Measurements from ENCODE around the gene RSRC1. TPM values are rescaled to one million over a fixed set of nuclear protein-coding genes. Genes with fewer than 3 reads are reported as not detected.
A peak's percentile ranks its signal among the peaks of the same experiment; 100 is the strongest.
"Not testable (repeated sequence)": the region's sequence is repeated elsewhere in the genome, so short reads cannot be mapped to it uniquely, and the experiment has no call there.

RSRC1 gene, protein sequence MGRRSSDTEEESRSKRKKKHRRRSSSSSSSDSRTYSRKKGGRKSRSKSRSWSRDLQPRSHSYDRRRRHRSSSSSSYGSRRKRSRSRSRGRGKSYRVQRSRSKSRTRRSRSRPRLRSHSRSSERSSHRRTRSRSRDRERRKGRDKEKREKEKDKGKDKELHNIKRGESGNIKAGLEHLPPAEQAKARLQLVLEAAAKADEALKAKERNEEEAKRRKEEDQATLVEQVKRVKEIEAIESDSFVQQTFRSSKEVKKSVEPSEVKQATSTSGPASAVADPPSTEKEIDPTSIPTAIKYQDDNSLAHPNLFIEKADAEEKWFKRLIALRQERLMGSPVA
- total RNA-seq: 47.6 TPM

DNA sequence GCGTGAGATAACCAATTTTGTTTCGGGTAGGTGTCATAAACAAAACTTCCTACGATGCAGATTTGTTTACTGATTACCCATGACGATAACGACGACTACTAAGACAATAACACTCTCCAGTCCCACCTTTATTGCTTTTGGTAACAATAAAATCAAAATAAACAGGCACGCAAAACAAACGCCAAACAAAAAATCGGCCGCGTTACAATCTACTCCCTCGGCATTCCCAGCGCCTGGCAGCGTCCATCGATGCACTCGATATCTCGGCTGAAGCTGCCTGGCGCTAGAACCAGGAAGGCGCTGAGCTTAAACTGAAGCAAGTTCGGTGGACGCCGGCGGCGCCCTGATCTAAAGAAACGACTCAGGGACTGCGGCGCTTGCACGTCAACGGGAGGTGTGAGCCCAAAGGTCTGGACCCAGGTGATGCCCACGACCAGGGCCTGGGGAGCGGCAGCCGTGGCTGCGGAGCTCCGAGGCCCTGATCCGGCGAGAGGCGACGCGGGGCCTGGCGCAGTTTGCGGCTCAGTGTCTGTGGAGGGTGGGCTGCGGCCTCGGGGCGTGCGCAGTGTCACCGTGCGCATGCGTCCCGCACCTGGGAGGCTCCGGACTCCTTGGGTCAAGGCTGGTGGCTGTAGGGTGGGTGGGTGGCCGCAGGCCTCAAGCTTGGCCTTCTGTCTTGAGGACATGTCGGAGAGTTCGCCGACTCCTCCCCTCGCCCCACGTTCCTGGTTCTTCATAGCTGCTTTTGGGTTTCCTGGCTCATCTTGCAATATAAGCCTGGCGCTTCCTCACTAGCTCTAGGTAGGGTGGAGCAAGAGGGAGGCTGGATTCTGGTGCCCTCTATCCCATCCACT lies at the start of gene RSRC1:
TSS of gene RSRC1 (plus strand) at position 286 of the 854 bp plus-strand sequence. CDS start 12,016 bp downstream, outside the sequence.
- DNase-seq: peak; percentile 67

DNA sequence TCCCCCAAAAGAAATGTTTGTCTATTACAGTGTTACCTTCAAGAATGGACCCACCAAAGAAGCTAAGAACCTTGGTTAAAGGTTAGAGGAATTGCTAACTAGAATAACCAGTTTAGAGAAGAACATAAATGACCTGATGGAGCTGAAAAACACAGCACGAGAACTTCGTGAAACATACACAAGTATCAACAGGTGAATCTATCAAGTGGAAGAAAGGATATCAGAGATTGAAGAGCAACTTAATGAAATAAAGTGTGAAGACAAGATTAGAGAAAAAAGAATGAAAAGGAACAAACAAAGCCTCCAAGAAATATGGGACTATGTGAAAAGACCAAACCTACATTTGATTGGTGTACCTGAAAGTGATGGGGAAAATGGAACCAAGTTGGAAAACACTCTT lies 44.3 kb upstream of the RSRC1 start:
- DNase-seq: not testable (repeated sequence)

DNA sequence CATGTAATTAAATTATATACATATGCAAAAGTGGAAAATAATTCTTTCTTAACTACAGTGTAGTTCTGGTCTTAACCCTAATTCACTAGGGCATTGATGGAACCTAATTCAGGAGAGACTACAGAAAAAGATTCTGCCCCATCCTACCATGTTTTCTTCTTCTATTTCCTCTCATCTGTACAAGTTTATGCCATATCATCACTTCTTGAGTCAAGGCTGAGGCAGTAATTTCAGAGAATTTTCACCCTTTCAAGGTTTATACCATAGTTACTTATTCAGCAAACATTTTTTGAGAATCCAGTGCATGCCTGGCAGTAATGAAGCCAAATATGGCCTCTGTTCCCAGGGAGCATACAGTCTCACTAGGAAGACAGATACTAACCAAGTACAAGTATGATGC lies 37.1 kb upstream of the RSRC1 start:
- DNase-seq: no peak

DNA sequence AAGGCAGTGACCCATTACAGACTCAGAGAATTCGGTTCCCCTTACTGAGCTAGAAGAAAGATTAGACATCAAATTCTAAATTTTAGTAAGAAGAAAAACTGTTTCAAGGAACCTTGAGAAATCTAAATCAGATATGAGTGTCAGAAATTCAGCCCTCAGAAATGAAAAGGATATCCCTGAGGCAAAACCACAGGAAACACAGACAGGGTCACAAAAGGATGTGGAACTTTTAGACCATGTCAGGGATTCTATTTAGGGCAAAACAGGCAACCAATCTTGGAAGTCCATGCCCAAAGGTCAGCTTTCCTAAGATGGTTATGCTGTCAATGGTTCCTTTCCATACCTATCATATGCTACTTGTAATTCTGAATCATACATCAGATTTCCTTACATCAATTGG lies 35.3 kb upstream of the RSRC1 start:
- no peak for DNase-seq

DNA sequence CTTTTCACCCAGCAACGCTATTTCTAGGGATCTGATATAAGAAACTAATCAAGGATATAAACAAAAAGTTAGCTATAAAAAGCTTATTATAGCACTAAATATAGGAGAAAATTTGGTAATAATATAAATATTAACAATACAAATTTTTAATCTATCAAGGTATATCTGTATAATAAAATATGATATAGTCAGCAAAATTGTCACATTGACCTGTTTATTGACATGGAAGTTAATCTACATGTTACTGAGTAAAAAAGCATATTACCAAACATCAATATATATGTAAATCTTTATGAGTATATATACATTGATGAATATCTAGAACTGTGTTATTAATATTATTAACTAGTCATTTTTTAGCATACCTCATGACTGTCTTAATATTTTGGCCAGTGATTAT lies 30.3 kb upstream of the RSRC1 start:
- DNase-seq: no peak

DNA sequence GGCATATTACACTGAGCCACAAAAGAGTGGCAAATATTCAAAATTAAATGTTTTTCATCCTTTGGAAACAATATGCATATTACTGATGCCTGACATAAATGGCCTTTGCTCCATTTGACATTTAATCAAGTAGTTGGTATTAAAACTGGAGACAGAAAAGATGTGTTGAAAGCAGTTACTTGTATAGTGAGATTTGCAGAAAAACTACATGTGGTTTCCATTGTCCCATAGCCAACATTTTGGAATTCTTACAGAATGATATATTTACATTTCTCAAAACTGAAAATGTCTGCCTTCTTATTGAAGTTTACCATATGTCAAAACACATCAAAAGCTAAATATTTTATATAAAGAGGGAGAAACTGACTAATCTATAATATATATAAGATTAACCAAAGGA lies 25.2 kb upstream of the RSRC1 start:
- DNase-seq: no peak

DNA sequence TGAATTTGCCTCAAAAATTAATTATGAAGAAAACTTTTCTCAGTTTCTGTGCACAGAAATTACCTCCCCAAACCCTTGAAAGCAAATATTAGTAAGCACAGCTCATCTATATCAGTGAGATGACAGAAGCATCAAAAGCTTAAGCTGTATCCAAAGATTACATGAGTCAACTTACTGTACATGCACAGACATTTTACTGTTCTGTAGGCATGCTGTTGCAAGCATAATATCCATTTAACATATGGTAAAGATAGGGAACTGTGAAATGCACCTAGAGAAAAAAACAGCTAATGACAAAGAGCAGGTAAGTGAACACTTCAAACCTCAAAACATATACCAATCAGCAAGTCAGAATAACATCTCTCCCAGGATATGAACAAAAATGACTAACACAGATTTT lies 24.5 kb upstream of the RSRC1 start:
- DNase-seq: no peak

DNA sequence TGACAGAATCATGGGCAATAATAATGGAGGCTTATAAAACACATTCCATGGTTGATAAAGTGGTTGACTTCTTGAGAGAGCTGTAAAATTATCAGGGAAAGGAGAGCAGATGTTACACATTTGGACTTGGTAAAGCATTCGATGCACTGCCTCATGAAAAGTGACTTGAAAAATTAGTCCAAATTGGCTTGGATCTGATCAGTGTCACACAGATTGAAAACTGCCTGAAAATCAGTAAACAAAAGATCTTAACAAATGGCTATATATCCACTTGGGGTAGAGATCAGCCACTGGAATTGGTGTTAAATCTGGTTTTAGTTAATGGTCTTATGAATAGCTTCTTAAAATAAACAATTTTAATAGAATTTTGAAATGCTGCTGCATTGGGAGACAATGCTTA lies 24.0 kb upstream of the RSRC1 start:
- no peak for DNase-seq

DNA sequence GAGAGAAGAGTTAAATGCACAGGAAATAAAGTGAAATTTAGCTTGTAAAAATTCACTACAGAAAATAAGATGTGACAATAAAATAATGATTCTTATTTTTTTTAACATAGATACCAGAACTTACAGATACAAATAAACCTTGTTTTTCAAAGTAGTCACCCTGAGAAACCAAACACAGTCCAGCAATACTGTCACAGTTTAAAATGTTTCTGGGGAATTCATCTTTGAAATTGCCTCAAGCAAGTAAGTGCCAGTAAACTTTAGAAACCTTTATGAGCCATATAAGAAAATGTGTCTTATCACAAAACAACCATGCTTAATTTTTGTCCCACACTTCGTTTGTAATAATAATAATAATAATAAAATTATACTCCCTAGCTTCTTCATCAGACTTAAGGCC lies 23.5 kb upstream of the RSRC1 start:
- DNase-seq: no peak

DNA sequence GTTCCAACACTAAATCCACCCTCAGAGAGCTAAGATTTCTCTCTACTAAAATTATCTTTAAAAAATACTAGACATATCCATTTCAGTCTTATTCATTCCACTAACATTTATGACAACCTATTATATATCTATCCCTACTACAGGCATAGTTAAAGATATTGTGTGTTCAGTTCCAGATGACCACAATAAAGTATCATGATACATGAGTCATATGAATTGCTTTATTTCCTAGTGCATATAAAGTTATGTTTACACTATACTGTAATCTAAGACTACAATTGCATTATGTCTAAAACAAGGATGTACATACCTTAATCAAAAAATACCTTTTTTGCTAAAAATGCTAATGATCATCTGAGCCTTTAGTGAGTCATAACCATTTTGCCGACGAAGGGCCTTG lies 23.1 kb upstream of the RSRC1 start:
- no peak for DNase-seq

DNA sequence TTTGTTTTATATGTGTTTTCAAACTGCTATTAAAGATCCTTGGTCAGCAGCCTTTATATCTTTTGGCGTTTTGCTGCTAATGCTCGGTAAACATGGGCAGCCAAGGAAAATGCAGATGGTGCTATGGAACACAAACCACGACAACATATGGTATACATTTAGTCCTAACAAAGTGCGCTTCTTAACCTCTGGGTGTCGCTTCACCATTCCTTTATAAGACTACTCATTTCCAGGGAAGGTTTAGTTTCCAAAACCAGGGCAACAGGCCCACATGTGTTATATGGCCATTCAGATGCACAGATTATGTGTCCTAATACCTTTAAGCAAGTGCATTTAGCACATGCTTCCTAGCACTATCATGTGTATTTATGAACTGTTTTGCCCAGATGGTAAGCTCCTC lies 18.4 kb upstream of the RSRC1 start:
- DNase-seq: no peak

DNA sequence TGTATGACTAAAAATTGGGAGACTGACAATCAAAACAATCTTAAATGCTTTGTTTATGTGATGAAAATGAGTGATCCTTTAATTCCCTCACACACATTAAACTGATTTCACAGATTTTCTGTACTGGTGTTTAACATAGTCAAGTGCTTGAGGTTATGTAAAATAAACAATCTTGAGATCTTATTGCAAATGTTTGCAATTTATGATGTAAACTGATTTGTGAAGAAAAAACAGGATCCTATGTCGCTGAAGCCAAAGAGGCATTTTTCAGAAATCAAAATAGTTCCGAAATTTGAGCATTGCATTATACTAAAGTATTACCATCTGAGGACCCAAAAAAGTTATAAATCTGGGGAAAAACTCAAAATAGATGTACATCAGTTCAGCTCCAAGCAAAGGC lies 16.4 kb upstream of the RSRC1 start:
- no peak for DNase-seq

DNA sequence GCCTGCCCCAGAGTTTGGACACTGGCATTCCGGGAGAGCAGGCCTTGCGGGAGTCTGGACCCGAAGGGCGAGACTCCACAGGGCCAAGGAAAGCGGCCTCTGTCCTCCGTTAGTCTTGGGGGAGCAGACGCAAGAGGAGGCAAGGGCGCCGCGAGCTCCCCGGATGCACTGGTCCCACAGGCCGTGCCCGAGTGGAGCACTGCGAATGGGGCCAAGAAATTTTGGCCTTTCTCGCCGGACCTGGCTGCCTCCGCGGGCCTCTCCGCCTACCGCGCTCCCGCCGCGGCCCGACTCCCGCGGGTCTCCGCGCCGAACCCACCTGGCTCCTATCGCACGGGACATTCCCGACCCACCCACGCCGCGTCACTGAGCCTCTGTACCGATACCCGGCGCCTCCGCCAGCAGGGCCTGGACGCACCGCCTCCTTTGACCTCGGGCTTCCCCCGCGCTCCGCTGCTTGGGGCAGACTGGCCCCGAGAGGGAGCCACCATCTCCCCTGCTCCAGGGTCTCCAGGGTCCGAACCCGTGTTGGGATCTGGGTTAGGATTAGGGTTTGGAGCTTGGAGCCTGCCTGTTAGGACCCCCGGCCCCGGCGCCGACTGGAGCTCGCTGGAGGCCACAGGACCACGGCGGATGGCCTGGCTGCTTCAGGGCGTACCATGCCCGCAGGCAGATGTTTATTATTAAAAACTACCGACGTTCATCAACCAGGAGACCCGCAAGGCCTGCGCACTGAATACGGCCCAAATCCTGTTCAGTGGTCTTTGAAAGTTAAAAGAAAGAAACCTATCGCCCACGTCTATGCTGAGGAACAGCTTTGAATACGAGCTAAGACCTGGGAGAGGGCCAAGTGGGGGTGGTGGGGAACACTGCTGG lies 15.4 kb upstream of the RSRC1 start:
- no peak for DNase-seq

DNA sequence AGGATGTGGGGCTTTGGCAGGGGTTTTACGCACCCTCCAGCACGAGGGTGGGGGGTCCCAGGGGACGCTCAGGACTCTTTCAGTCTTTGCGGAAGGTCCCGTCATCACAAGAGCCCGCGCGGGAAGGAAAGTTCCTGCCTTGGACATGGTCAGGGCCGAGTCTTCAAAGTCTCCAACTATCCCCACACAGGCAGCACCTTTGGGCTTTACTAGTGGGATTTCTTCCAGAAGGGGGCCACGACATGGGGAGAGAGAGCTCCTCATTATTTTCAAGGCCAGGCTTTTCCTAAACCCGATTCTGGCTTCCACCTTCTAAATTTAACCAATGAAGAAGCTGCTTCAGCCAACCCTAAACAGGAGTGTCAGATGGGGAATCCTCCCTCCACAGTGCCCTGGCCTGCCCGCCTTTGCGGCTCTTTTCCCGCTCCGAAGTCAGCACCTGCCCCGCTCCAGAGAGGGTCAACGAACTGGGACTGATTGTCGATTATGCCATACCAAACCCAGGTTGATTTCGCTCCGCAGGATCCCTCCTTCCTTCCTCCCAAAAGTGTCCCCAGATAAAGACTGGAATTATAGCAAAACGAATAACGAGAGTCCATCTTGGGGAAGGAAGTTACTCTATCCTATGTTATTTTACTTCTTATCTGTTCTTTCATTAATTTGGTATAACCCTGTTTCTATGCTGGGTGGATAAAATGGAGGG lies 14.6 kb upstream of the RSRC1 start:
- no peak for DNase-seq

DNA sequence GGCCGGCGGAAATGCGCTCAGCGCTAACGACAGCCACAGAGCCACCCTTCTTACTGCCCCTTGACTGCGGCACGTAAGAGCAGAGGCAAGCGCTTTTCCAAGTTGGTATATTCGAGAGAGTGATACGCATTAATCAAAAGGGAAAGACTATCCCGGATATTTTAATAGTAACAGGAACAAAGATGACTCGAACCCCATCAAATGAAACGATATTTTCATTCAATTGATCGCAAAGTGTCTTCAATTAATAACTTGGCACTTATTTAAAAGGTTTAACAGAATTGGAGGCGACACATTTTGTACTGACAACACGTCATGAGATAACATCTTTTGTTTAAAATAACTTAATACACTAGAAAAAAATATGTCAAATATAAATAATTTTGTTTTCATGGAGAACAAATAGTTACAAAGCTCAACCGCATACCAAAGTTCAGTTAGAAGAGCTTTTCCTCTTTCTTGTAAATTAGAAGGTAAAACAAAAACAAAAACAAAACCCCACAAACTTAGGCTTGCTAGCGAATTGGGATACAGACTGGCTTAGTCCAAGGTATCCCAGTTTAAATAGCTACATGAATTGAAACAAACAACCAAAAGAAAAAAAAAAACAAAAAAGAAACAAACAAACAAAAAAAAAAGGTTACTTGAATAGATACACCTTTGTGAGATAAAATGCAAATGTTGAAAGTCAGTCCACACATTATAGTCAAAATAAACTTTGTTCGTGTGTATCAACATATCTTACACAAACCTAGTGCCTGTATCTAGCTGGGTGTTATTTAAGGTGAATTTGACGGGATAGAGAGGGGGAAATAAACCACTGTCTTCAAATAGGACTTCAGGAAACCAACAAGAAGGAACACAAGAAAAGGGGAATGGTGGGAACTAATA lies 13.8 kb upstream of the RSRC1 start:
- DNase-seq: no peak

DNA sequence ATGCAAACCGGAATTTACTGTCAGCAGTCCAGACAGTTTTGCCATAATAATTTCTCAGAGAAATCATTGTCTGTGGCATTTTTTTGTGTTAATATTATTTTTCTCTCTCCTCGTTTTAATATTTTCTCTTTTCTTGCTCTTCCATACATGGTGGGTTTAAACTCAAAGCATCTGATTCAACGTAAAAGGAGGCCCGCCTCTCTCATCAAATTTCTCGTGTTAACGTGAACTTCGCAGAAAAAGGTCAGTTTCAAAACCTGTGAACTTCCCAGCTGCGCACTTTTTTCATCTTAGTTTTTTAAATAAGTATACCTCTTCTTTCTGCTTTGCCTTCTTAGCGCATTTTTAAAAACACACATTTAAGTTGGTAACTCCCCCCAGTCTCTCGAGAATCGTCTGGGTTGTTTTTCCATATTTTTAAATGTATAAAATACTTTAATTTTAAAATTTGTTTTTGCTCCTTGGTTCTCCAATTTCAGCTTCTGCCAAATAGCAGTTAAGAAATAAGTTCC lies 12.8 kb upstream of the RSRC1 start:
- DNase-seq: no peak

DNA sequence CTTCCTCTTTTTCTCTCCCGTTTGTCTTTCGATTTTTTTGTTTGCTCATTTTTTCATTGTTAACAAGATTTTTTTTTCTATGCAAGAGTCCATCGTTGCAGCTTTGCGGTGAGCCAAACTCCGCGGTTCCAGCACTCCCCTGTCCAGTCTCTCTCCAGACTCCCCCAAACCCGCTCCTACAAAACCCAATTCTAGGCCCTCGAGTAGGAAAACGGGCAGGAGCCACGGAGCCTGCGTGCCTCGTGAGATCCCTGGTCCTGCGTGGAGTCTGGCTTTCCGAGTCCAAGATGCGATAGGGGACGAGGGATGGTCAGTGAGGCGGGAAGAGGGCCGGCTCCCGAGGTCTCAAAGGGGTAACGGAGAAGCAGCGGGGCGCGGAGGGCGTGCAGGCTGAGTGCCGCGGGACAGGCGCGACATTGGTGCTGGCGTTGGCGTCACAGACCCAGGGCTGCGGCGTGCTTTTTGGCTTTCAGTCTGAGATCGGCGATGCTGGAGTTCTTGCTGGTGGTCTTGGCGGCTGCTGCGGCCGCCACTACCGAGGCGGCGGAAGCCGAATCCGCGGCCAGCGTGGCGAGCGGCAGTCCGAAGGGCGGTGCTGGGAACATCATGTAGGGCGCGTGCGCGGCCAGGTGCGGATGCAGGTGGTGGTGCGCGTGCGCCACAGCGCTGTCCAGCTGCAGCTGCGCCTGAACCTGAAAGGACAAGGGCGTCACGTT lies 12.1 kb upstream of the RSRC1 start:
- no peak for DNase-seq

DNA sequence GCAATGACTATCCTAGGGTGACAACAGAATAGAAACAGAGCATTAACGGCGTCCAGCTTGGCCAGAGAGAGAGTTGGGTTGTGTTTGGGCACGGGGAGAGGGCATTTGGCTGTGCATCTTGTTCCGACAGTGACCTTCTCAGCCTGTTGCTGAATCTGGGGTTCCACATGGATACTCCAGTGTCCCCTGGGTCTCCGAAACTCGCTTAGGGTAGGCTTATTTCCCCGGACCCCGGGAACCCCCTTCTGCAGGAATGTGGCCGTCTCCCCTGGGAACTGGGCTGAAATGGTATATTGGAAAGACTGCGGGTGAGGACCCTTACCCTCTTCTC lies 11.6 kb upstream of the RSRC1 start:
- no peak for DNase-seq

DNA sequence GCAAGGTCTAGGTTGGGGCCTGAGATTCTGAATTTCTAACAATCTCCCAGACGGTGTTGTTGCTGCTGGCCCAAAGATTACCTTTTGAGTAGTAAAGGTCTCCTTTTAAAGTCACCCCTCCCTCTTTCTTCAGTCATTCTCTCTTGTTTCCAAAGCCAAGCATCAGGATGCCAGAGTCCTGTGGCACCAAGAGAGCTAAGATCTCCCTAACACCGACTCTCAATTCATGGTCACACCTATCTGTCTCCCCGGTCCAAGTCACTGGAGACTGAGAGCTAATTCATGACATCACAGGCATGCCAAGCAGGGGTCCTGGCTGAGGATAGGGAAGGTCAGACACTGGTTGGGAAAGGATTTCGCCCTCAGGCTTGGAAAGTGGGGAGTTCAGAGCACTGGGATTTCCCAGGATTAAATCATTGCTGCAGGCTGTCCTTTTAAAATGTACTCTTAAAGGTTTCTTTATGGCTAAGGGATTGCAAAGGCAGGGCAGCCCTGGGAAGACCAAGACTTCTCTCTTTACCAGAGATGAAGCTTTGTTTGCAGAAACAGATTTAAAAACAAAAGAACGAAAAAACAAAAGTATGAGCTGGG lies 11.0 kb upstream of the RSRC1 start:
- DNase-seq: no peak

DNA sequence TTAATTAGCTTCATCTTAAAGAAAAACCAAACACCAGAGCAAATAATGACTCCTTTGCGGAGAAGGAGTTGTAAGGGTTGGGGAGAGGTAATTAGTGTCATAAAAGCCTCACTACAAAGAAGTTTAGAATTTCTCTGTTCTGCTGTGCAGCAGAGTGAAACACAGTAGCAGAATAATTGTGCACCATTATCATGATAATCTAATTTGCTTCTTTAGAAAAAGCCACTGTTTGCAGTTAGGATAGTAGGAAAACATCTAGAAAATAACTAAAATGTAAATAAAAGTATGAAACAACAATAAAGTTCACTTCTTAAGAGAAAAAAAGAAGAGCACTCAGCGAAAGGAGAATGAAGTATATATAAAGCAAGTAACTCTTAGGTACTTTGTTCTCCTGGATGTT lies 9.2 kb upstream of the RSRC1 start:
- DNase-seq: no peak

All from occipital lobe (tissue), 2 donors.